K562 (cell line): ENCODE results near the gene TEX261. TPM values are rescaled to one million over a fixed set of nuclear protein-coding genes. Genes with fewer than 3 reads are reported as not detected.

Experiments
- MGA ChIP-seq: fragments of 450-650 bp; IDR thresholded peaks from 2 replicates; pipeline ENCODE4 v1.6.1; 2016; ENCODE audit warnings: mild to moderate bottlenecking, moderate library complexity
- POLR2G ChIP-seq: fragments of 200-400 bp; formaldehyde crosslinking; IDR thresholded peaks from 2 replicates; pipeline ENCODE4 v1.6.1; 2017; ENCODE audit warnings: low read depth, mild to moderate bottlenecking, antibody characterized with exemption, low read length, moderate library complexity
- SREBF1 ChIP-seq: fragments of 150-350 bp; IDR thresholded peaks from 2 replicates; pipeline ENCODE4 v1.6.1; 2014; ENCODE audit warnings: antibody characterized with exemption, low read depth, low read length, borderline replicate concordance
- ZNF23 ChIP-seq: fragments of 250-450 bp; sonication (Bioruptor Pico); IDR thresholded peaks from 2 replicates; pipeline ENCODE4 v1.4.0; 2020; ENCODE audit warnings: mild to moderate bottlenecking
- polyA plus RNA-seq, 8 experiments: library from polyadenylated mRNA; depleted of rRNA in 4 of 8; stranded (reverse) in 5 of 8; unstranded in 3 of 8; fragments of >200 nt; fragmentation: Nextera tagmentation in 2 of 8; fragmentation: Illumina TruSeq in 1 of 8; extraction: Ambion mirVana in 2 of 8; extraction: Trizol in 1 of 8; gene quantifications; 2 replicates each; pipeline versions ENCODE4 v1.2.1 to v1.2.3, GENCODE V29; 2011 to 2014; ENCODE audit warnings: inconsistent platforms in 1 of 8, missing spikeins in 1 of 8
- total RNA-seq, 7 experiments: library from RNA; depleted of rRNA in 6 of 7; stranded (reverse); fragments of >200 nt in 6 of 7; fragmentation: Illumina TruSeq in 2 of 7; extraction: Trizol in 2 of 7; gene quantifications; 2 replicates each; pipeline versions ENCODE4 v1.2.1 to v1.2.3, GENCODE V29; 2011 to 2021; ENCODE audit warnings: low replicate concordance in 1 of 7

The TEX261 gene
- total and polyA plus RNA-seq, 9 of the 15 experiments (the other 6 are each of a cell fraction or from before 2014, with no cell fraction given): 11.9 to 110 (median 51.9) TPM

DNA sequence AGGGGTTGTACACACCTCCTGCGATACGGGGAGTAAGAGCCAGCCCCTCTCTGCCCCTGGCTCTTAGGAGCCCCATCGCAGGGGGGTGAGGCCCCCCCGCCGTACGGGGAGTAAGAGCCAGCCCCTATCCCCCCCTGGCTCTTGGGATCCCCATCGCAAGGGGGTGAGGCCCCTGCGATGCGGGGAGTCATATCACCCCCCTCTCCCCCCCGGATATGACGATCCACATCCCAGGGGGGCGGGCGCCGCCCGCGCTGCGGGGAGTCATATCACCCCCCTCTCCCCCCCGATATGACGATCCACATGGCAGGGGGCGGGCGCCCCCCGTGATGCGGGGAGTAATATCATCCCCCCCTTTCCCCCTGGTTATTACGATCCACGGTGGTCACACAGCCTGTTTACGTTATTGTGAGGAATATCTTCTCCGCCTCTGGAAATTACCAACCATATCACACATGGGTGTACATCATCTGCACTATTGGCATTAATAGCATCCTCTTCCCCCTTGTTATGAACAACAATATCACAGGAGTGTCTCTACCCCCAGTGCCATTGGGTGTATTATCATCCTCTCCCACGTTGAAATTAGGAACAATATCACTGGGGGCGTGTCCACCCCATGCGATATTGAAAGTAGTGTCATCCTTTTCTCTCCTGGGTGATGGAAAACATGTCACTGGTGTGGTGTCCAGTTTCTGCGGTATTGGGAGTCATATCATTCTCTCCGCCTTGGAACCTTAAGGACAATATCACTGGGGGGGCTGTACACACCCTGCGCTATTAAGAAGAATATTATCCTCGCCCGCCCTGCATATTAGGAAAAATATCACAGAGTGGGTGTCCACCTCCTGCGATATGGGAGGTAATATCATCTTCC lies 49.1 kb upstream of the TEX261 start (continued):
- TF ChIP-seq ZNF23 (CRISPR knock-in tag) (no peak), SREBF1 (no peak), MGA (no peak), POLR2G (no peak)
- TF ChIP-seq, all 486 proteins: peak for 1
